Measurements from ENCODE around the gene TYMP. TPM values are rescaled to one million over a fixed set of nuclear protein-coding genes. Genes with fewer than 3 reads are reported as not detected.

The TYMP gene
- total and polyA plus RNA-seq, 2 donors (not counting 1 experiment from before 2014, with no cell fraction given) = 43.6 to 45.1 TPM

- Histone ChIP-seq H3K27me3 (replicated peaks in 1 of 4; ENCODE audit: control extremely low read depth in 1 of 4, control insufficient read depth in 3 of 4, insufficient read depth in 4 of 4, low read length in 3 of 4) (no peaks in the 10 kb centered on the region), H3K9me3 (ENCODE audit: control extremely low read depth in 1 of 3, control insufficient read depth in 2 of 3, insufficient read depth in 1 of 3, low read length in 2 of 3) (peaks cover 0 to under 1% (median 0%) of the 10 kb centered on the region in 3 donors), H3K4me2 (replicated peaks; ENCODE audit: low read depth, low read length, poor library complexity, severe bottlenecking) (peak overlapping the region; percentile 98), H4K20me1 (ENCODE audit: control insufficient read depth, insufficient read depth, low read length, poor library complexity, severe bottlenecking) (peaks cover 27% of the 10 kb centered on the region), H3K4me1 (ENCODE audit: control insufficient read depth in 2 of 2, insufficient read depth in 2 of 2, low read length in 2 of 2) (peaks cover 16 to 41% of the 10 kb centered on the region in 2 donors), H3K36me3 (replicated peaks in 1 of 2; ENCODE audit: control extremely low read depth in 1 of 2, control insufficient read depth in 1 of 2, extremely low read depth in 1 of 2, insufficient read depth in 2 of 2, low read length in 1 of 2) (peaks cover 0 to 37% of the 10 kb centered on the region in 2 experiments), H3K9ac (ENCODE audit: low read length) (no peak overlapping the region), H3K79me2 (ENCODE audit: control insufficient read depth, insufficient read depth, low read length) (peaks cover 45% of the 10 kb centered on the region), H3K27ac (ENCODE audit: low read length in 2 of 2) (no peak overlapping the region), H3K4me3 (ENCODE audit: control extremely low read depth in 1 of 5, extremely low read depth in 1 of 5, insufficient read depth in 1 of 5, low read depth in 2 of 5, low read length in 4 of 5) (peak overlapping the region in 3 of 5 experiments; percentile 4 to 82 (median 76)), H2AFZ (ENCODE audit: insufficient read depth, low read depth, low read length, poor library complexity, severe bottlenecking) (no peak overlapping the region)
- Mint-ChIP-seq H3K4me1 (peaks cover 32% of the 10 kb centered on the region), H3K27me3 (no peaks in the 10 kb centered on the region), H3K4me3 (peak overlapping the region; percentile 90), H3K9me3 (ENCODE audit: insufficient read depth) (no peaks in the 10 kb centered on the region), H3K27ac (no peak overlapping the region)
- POLR2A ChIA-PET = interaction anchor here (2.0 to 2.7 kb wide), 3 partner anchors 11 to 24 kb away, joined by 13 to 35 read pairs (median 15); partner anchors contain the start of genes LMF2 and NCAPH2
- intact Hi-C loops (cut with micrococcal nuclease) = no loop called here
- DNase-seq (no peak), ATAC-seq (ENCODE audit: low read depth) (no peak)
- no peak for TF ChIP-seq CTCF (IDR thresholded peaks at IDR 0.05)
- no peak for TF ChIP-seq EZH2 (IDR thresholded peaks at IDR 0.05; ENCODE audit: borderline replicate concordance, insufficient read depth, low read depth, low read length, poor library complexity, severe bottlenecking)
- WGBS (ENCODE audit: insufficient coverage) = 90% methylated on average over 25 of the region's 25 CpGs
- CTCF ChIA-PET = interaction anchor here (1.0 to 2.4 kb wide), 7 partner anchors 16 to 182 kb away, joined by 3 to 71 read pairs (median 19); partner anchors contain the start of genes LMF2, MIOX and NCAPH2
Observed at GRCh38 chr22:50523806-50524675, 5.8 kb downstream of the TYMP start.

GRCh38 chr22:50523458-50523805, 6.4 kb downstream of the TYMP start:
- Mint-ChIP-seq H3K27me3 (no peaks in the 10 kb centered on the region), H3K27ac (no peak overlapping the region), H3K4me1 (peaks cover 26% of the 10 kb centered on the region), H3K9me3 (ENCODE audit: insufficient read depth) (no peaks in the 10 kb centered on the region), H3K4me3 (peak overlapping the region; percentile 29)
- no peak overlapping the region for H3K4me2 ChIP-seq (replicated peaks; ENCODE audit: low read depth, low read length, poor library complexity, severe bottlenecking)
- TF ChIP-seq CTCF (IDR thresholded peaks at IDR 0.05) (no peak), EZH2 (IDR thresholded peaks at IDR 0.05; ENCODE audit: borderline replicate concordance, insufficient read depth, low read depth, low read length, poor library complexity, severe bottlenecking) (no peak)
- DNase-seq (no peak), ATAC-seq (ENCODE audit: low read depth) (no peak)
- H3K36me3 ChIP-seq (replicated peaks in 1 of 2; ENCODE audit: control extremely low read depth in 1 of 2, control insufficient read depth in 1 of 2, extremely low read depth in 1 of 2, insufficient read depth in 2 of 2, low read length in 1 of 2) = peaks cover 0 to 43% of the 10 kb centered on the region in 2 experiments
- no peak overlapping the region for H3K4me3 ChIP-seq (ENCODE audit: control extremely low read depth in 1 of 5, extremely low read depth in 1 of 5, insufficient read depth in 1 of 5, low read depth in 2 of 5, low read length in 4 of 5)
- no peak overlapping the region for H2AFZ ChIP-seq (ENCODE audit: insufficient read depth, low read depth, low read length, poor library complexity, severe bottlenecking)
- H3K27ac ChIP-seq (ENCODE audit: low read length in 2 of 2) = no peak overlapping the region
- H3K27me3 ChIP-seq (replicated peaks in 1 of 4; ENCODE audit: control extremely low read depth in 1 of 4, control insufficient read depth in 3 of 4, insufficient read depth in 4 of 4, low read length in 3 of 4) = no peaks in the 10 kb centered on the region
- H3K9me3 ChIP-seq (ENCODE audit: control extremely low read depth in 1 of 3, control insufficient read depth in 2 of 3, insufficient read depth in 1 of 3, low read length in 2 of 3) = no peaks in the 10 kb centered on the region
- POLR2A ChIA-PET = no interaction called here
- peaks cover 51% of the 10 kb centered on the region for H3K79me2 ChIP-seq (ENCODE audit: control insufficient read depth, insufficient read depth, low read length)
- WGBS (ENCODE audit: insufficient coverage) = 96% methylated on average over 16 of the region's 16 CpGs
- peaks cover 16 to 35% of the 10 kb centered on the region in 2 donors for H3K4me1 ChIP-seq (ENCODE audit: control insufficient read depth in 2 of 2, insufficient read depth in 2 of 2, low read length in 2 of 2)
- H3K9ac ChIP-seq (ENCODE audit: low read length) = no peak overlapping the region
- intact Hi-C loops (cut with micrococcal nuclease) = no loop called here
- H4K20me1 ChIP-seq (ENCODE audit: control insufficient read depth, insufficient read depth, low read length, poor library complexity, severe bottlenecking) = peaks cover 27% of the 10 kb centered on the region
- CTCF ChIA-PET = interaction anchor here (0.9 to 1.4 kb wide), 2 partner anchors 98 to 198 kb away, joined by 3 to 4 read pairs; no protein-coding TSS in a partner anchor

Measured in B cell (primary cell).